Breast epithelium (tissue), 3 donors: ENCODE measurements around the gene HGF.

ENCODE experiments used
- POLR2A ChIP-seq: fragments of 450-650 bp; IDR thresholded peaks from one replicate; pipeline ENCODE4 v1.6.1; 2016; ENCODE audit warnings: antibody characterized with exemption, mild to moderate bottlenecking, moderate library complexity
- POLR2AphosphoS5 ChIP-seq, 3 donors: sonication (generic); formaldehyde crosslinking; IDR thresholded peaks; one replicate each; pipeline ENCODE4 v1.6.1; 2017; ENCODE audit warnings: antibody characterized with exemption in 3 of 3
- TF ChIP-seq, protein P1 (sequence below), 3 donors: fragments of 450-650 bp; IDR thresholded peaks; one replicate each; pipeline ENCODE4 v1.5.1; 2016 to 2017; ENCODE audit warnings: antibody characterized with exemption in 3 of 3, mild to moderate bottlenecking in 3 of 3, moderate library complexity in 3 of 3

DNA sequence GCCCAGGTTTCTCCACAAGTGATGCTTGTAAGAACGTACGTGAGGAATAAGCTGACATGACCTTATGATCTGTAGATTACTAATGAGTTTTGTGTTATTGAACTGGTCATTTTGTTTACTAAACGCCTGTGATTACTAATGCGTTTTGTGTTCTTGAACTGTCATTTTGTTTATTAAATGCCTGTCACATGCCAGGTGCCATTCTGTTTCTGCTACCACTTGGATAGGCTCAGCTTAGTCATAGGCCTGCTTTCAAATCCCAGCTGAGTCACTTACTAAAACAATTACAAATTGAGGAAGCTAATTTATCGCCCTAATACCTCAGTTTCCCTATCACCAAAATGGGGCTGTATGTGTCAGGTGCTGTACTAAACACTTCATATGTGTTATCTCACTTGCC lies 4.7 kb upstream of the HGF start:
- TF ChIP-seq, protein P1, sequence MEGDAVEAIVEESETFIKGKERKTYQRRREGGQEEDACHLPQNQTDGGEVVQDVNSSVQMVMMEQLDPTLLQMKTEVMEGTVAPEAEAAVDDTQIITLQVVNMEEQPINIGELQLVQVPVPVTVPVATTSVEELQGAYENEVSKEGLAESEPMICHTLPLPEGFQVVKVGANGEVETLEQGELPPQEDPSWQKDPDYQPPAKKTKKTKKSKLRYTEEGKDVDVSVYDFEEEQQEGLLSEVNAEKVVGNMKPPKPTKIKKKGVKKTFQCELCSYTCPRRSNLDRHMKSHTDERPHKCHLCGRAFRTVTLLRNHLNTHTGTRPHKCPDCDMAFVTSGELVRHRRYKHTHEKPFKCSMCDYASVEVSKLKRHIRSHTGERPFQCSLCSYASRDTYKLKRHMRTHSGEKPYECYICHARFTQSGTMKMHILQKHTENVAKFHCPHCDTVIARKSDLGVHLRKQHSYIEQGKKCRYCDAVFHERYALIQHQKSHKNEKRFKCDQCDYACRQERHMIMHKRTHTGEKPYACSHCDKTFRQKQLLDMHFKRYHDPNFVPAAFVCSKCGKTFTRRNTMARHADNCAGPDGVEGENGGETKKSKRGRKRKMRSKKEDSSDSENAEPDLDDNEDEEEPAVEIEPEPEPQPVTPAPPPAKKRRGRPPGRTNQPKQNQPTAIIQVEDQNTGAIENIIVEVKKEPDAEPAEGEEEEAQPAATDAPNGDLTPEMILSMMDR (IDR thresholded peaks at IDR 0.05): no peak
- no peak for TF ChIP-seq POLR2A
- TF ChIP-seq POLR2AphosphoS5 (IDR thresholded peaks at IDR 0.05): no peak
